HepG2 (cell line): Measurements from ENCODE around the gene HSPB7. TPM values are rescaled to one million over a fixed set of nuclear protein-coding genes. Genes with fewer than 3 reads are reported as not detected.

Source experiments
- ARID4A ChIP-seq: sonication (generic); formaldehyde crosslinking; IDR thresholded peaks from 2 replicates; pipeline ENCODE4 v1.5.0; 2020; ENCODE audit warnings: mild to moderate bottlenecking, missing genetic modification reagents, borderline replicate concordance
- CBX5 ChIP-seq: sonication (generic); formaldehyde crosslinking; IDR thresholded peaks from 2 replicates; pipeline ENCODE4 v1.4.0; 2020; ENCODE audit warnings: missing genetic modification reagents, borderline replicate concordance
- DRAP1 ChIP-seq: IDR thresholded peaks from 2 replicates; pipeline ENCODE4 v1.6.1; 2016; ENCODE audit warnings: missing genetic modification reagents, missing compliant biosample characterization
- GABPB1 ChIP-seq: IDR thresholded peaks from 2 replicates; pipeline ENCODE4 v1.6.1; 2016; ENCODE audit warnings: mild to moderate bottlenecking, missing genetic modification reagents, moderate library complexity, missing compliant biosample characterization
- HMGXB4 ChIP-seq, 2 experiments: sonication (generic) in 1 of 2; formaldehyde crosslinking in 1 of 2; IDR thresholded peaks; 2 replicates each; pipeline versions ENCODE4 v1.4.0 to v1.6.1; 2018 to 2020; ENCODE audit warnings: missing genetic modification reagents in 2 of 2, borderline replicate concordance in 1 of 2, low read depth in 1 of 2, mild to moderate bottlenecking in 1 of 2, missing biosample characterization in 1 of 2
- KDM1A ChIP-seq: IDR thresholded peaks from 2 replicates; pipeline ENCODE4 v1.6.1; 2016; ENCODE audit warnings: missing compliant biosample characterization
- LCORL ChIP-seq, 2 experiments: fragments of 450-650 bp in 1 of 2; sonication (generic) in 1 of 2; formaldehyde crosslinking in 1 of 2; IDR thresholded peaks; 2 replicates each; pipeline versions ENCODE4 v1.5.0 to v1.6.1; 2017 to 2020; ENCODE audit warnings: antibody characterized with exemption in 1 of 2, missing genetic modification reagents in 1 of 2
- NRL ChIP-seq: sonication (generic); formaldehyde crosslinking; IDR thresholded peaks from 2 replicates; pipeline ENCODE4 v1.5.0; 2020; ENCODE audit warnings: missing genetic modification reagents, mild to moderate bottlenecking, moderate library complexity, borderline replicate concordance
- SMC3 ChIP-seq: IDR thresholded peaks from 2 replicates; pipeline ENCODE4 v1.6.1; 2011; ENCODE audit warnings: low read length, improper control_type of control experiment
- SP4 ChIP-seq: sonication (generic); formaldehyde crosslinking; IDR thresholded peaks from 2 replicates; pipeline ENCODE4 v1.8.1; 2023; ENCODE audit warnings: mild to moderate bottlenecking, missing genetic modification reagents
- SRSF4 ChIP-seq: fragments of 200-400 bp; formaldehyde crosslinking; IDR thresholded peaks from one replicate; pipeline ENCODE4 v1.6.1; 2018; ENCODE audit warnings: mild to moderate bottlenecking, low read depth, low read length, moderate library complexity; ENCODE audit not compliant: poor library complexity, severe bottlenecking
- ZNF138 ChIP-seq: sonication (generic); formaldehyde crosslinking; IDR thresholded peaks from 2 replicates; pipeline ENCODE4 v1.5.0; 2020; ENCODE audit warnings: mild to moderate bottlenecking, low read depth, missing genetic modification reagents
- ZNF335 ChIP-seq: sonication (generic); formaldehyde crosslinking; IDR thresholded peaks from 2 replicates; pipeline ENCODE4 v1.4.0; 2020; ENCODE audit warnings: missing genetic modification reagents
- ZNF382 ChIP-seq: sonication (generic); formaldehyde crosslinking; IDR thresholded peaks from 2 replicates; pipeline ENCODE4 v1.5.0; 2020; ENCODE audit warnings: missing genetic modification reagents, mild to moderate bottlenecking, borderline replicate concordance
- ZNF431 ChIP-seq: sonication (generic); formaldehyde crosslinking; IDR thresholded peaks from 2 replicates; pipeline ENCODE4 v1.9.0; 2022; ENCODE audit warnings: missing genetic modification reagents, low read depth, mild to moderate bottlenecking, borderline replicate concordance
- ZNF687 ChIP-seq: sonication (generic); formaldehyde crosslinking; IDR thresholded peaks from 2 replicates; pipeline ENCODE4 v1.5.1; 2020; ENCODE audit warnings: mild to moderate bottlenecking, missing genetic modification reagents, moderate library complexity
- ZSCAN31 ChIP-seq: sonication (generic); formaldehyde crosslinking; IDR thresholded peaks from 2 replicates; pipeline ENCODE4 v1.5.0; 2020; ENCODE audit warnings: low read depth, mild to moderate bottlenecking, missing genetic modification reagents
- polyA plus RNA-seq, 8 experiments: library from polyadenylated mRNA; depleted of rRNA in 3 of 8; stranded (reverse) in 7 of 8; unstranded in 1 of 8; fragments of >200 nt; fragmentation: Illumina TruSeq in 4 of 8; extraction: Trizol in 4 of 8; gene quantifications; 2 replicates each; pipeline versions ENCODE4 v1.2.1 to v1.2.3, GENCODE V29; 2011 to 2016; ENCODE audit warnings: low read depth in 4 of 8, missing spikeins in 1 of 8, mixed read lengths in 1 of 8; ENCODE audit not compliant: insufficient read depth in 1 of 8
- total RNA-seq, 5 experiments: library from RNA; depleted of rRNA; stranded (reverse); fragments of >200 nt; fragmentation: Illumina TruSeq; extraction: Trizol; gene quantifications; 2 replicates each; pipeline ENCODE4 v1.2.3, GENCODE V29; 2016; ENCODE audit warnings: low read depth in 1 of 5

Gene HSPB7
- total and polyA plus RNA-seq, 2 of the 13 experiments (the other 11 are each of a cell fraction or from before 2014, with no cell fraction given), result 0.20 TPM; not detected in 1

GRCh38 chr1:16032388-16033102, 14.7 kb upstream of the HSPB7 start (continued):
- no peak for TF ChIP-seq LCORL (IDR thresholded peaks at IDR 0.05)
- peak; percentile 59; the same call in 1 of the 2 replicates for TF ChIP-seq LCORL (CRISPR knock-in tag; IDR thresholded peaks at IDR 0.05)
- TF ChIP-seq ZNF687 (CRISPR knock-in tag), result peak; percentile 55
- peak; percentile 50; the same call in 1 of the 2 replicates for TF ChIP-seq ZSCAN31 (CRISPR knock-in tag)
- TF ChIP-seq GABPB1 (CRISPR knock-in tag), result peak; percentile 57
- TF ChIP-seq SMC3, result peak; percentile 71
- peak in 1 of 2 experiments; percentile 34; a peak in 1 of 4 replicates for TF ChIP-seq HMGXB4 (CRISPR knock-in tag; IDR thresholded peaks at IDR 0.05; ENCODE audit: borderline replicate concordance in 1 of 2, low read depth in 1 of 2)
- no peak for TF ChIP-seq ZNF431 (CRISPR knock-in tag)
- TF ChIP-seq KDM1A (CRISPR knock-in tag), result no peak
- TF ChIP-seq ZNF138 (CRISPR knock-in tag), result 0 out of 2 replicates have a peak, but pooled peaks have one; percentile 38
- TF ChIP-seq NRL, result peak; percentile 65; the same call in 1 of the 2 replicates
- peak; percentile 53; the same call in 1 of the 2 replicates for TF ChIP-seq CBX5 (CRISPR knock-in tag)
- TF ChIP-seq DRAP1 (CRISPR knock-in tag), result peak; percentile 24; the same call in 1 of the 2 replicates
- peak; percentile 23; the same call in 1 of the 2 replicates for TF ChIP-seq ARID4A (CRISPR knock-in tag)
- no peak for TF ChIP-seq ZNF382
- TF ChIP-seq SP4, result peak; percentile 52; the same call in 1 of the 2 replicates
- no peak for TF ChIP-seq SRSF4
- TF ChIP-seq ZNF335 (CRISPR knock-in tag), result no peak
